AG04450 (cell line): ENCODE measurements around the gene TIGD3. TPM values are rescaled to one million over a fixed set of nuclear protein-coding genes. Genes with fewer than 3 reads are reported as not detected.

Source experiments
- CTCF ChIA-PET: fragments of 300-600, 350-600 bp; formaldehyde crosslinking; extraction: SDS; loops from one replicate; lab custom pipeline; 2022; ENCODE audit warnings: antibody characterized with exemption, inconsistent platforms; lab: Charles Lee
- POLR2A ChIA-PET: fragments of 350-600 bp; formaldehyde crosslinking; extraction: SDS; loops from one replicate; lab custom pipeline; 2021; ENCODE audit warnings: antibody characterized with exemption, inconsistent platforms; lab: Yijun Ruan, JAX
- DNase-seq: peaks from one replicate; pipeline ENCODE4 v3.0.0-alpha.2; 2011; ENCODE audit warnings: low read depth, low spot score
- H3K27ac ChIP-seq: one replicate; pipeline ENCODE4 v1.5.1; 2012; ENCODE audit warnings: low read depth, low read length, control low read depth
- H3K27me3 ChIP-seq: one replicate; pipeline ENCODE4 v1.6.0; 2012; ENCODE audit warnings: low read length; ENCODE audit not compliant: control insufficient read depth, insufficient read depth
- H3K4me3 ChIP-seq: 2 replicates; pipeline ENCODE4 v1.5.1; 2011; ENCODE audit warnings: mild to moderate bottlenecking, low read depth, low read length, control low read depth
- H3K9me3 ChIP-seq: 2 replicates; pipeline ENCODE4 v1.5.1; 2012; ENCODE audit warnings: low read length; ENCODE audit not compliant: control insufficient read depth, insufficient read depth
- polyA plus RNA-seq: library from polyadenylated mRNA; depleted of rRNA; stranded (reverse); fragments of >200 nt; gene quantifications from 2 replicates; pipeline ENCODE4 v1.2.3, GENCODE V29; 2011
- TF ChIP-seq, protein P1 (sequence below): IDR thresholded peaks from 2 replicates; pipeline ENCODE4 v1.5.1; 2011; ENCODE audit warnings: low read depth, low read length, control low read depth, inconsistent platforms

Gene TIGD3
- polyA plus RNA-seq, 1 experiment = 0.07 TPM

DNA sequence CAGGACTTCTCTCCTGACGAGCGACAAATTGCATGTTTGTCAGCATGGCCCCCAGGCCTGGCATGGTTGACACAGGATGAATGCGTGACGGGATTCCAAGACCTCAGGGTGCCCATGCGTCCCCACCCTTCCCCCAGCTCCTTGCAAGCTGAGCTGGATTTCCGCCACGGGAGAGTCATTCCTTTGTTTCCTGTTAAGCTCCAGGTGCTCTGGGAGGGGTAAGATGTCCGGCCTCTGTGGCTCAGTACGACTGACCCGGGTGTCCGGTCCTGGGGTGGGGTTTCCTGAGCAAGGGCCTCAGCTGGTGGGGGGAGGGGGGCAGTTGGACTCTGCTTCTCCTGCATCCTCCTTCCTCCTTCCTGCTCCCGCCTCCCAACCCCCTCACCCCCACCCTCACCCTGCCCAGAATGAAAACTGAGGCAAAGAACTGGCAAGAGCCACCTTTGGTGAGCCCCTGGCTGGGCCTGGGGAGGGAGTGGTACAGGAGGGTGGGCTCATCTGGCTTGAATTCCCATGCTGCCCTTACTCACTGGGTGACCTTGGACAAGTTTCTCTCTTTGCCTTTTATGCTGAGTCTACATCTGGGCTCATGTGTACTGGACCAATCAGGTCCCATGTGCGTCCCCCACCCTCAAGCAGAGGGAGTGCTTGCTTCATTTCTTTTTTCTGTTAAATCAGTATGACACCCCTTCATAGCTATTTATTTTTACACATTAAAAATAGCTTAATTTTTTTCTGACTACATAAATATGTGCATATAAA is 37.3 kb upstream of the TIGD3 start:
- peaks cover 5% of the 10 kb centered on the region; the same call in 1 of the 2 replicates for H3K9me3 ChIP-seq
- TF ChIP-seq, protein P1, sequence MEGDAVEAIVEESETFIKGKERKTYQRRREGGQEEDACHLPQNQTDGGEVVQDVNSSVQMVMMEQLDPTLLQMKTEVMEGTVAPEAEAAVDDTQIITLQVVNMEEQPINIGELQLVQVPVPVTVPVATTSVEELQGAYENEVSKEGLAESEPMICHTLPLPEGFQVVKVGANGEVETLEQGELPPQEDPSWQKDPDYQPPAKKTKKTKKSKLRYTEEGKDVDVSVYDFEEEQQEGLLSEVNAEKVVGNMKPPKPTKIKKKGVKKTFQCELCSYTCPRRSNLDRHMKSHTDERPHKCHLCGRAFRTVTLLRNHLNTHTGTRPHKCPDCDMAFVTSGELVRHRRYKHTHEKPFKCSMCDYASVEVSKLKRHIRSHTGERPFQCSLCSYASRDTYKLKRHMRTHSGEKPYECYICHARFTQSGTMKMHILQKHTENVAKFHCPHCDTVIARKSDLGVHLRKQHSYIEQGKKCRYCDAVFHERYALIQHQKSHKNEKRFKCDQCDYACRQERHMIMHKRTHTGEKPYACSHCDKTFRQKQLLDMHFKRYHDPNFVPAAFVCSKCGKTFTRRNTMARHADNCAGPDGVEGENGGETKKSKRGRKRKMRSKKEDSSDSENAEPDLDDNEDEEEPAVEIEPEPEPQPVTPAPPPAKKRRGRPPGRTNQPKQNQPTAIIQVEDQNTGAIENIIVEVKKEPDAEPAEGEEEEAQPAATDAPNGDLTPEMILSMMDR = no peak
- POLR2A ChIA-PET = interaction anchor here (0.7 to 6.6 kb wide), 13 partner anchors 9 to 182 kb away, joined by 3 to 118 read pairs (median 4); partner anchors contain the start of genes DPF2 and POLA2
- peak overlapping the region; percentile 86 for H3K27ac ChIP-seq
- CTCF ChIA-PET = interaction anchor here (1.0 to 11.1 kb wide), 9 partner anchors 14 to 751 kb away, joined by 3 to 271 read pairs (median 7); partner anchors contain the start of gene DPF2
- H3K4me3 ChIP-seq = peak overlapping the region; percentile 90
- no peaks in the 10 kb centered on the region for H3K27me3 ChIP-seq
- DNase-seq = no peak

DNA sequence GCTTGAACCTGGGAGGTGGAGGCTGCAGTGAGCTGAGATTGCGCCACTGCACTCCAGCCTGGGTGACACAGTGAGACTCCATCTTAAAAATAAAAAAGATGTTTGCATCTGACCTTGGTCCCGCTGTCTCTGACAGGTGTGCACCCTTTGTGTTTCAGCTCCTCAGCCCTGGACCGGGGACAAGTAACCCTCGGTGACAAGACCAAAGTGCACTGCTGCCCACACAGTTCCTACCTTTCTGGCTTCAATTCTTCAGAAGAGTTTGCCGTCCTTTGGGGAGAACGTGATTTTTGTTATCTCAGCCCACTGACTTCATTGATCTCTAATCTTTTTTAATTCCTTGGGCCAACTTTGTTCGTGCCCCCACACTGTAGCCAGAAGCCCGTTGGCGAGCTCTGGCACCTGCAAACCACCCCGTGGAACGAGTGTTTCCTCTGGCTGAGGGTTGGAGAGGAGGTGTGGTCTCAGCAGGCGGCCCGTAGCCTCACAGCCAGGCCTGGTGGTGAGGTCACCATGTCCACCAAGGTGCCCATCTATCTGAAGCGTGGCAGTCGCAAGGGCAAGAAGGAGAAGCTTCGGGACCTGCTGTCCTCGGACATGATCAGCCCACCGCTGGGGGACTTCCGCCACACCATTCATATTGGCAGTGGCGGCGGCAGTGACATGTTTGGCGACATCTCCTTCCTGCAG is 34.0 kb upstream of the TIGD3 start:
- H3K27ac ChIP-seq = no peak overlapping the region
- H3K9me3 ChIP-seq = peaks cover under 1% of the 10 kb centered on the region; the same call in 1 of the 2 replicates
- CTCF ChIA-PET = interaction anchor here (1.2 to 11.1 kb wide), 2 partner anchors 10 to 45 kb away, joined by 7 to 203 read pairs; partner anchors contain the start of gene DPF2
- no peak overlapping the region for H3K4me3 ChIP-seq
- no peak for DNase-seq
- TF ChIP-seq, protein P1 = no peak
- POLR2A ChIA-PET = interaction anchor here (1.8 kb wide), 1 partner anchor 13 kb away, joined by 5 read pairs; the partner anchor contains the start of gene DPF2
- no peaks in the 10 kb centered on the region for H3K27me3 ChIP-seq

DNA sequence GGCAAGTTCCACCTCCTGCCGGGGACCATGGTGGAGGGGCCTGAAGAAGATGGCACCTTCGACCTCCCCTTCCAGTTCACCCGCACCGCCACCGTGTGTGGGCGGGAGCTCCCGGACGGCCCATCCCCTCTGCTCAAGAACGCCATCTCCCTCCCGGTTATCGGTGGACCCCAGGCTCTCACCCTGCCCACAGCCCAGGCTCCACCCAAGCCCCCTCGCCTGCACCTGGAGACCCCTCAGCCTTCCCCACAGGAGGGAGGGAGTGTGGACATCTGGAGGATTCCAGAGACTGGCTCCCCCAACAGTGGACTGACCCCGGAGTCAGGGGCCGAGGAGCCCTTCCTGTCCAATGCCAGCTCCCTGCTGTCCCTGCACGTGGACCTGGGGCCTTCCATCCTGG is 33.5 kb upstream of the TIGD3 start:
- TF ChIP-seq, protein P1 = no peak
- CTCF ChIA-PET = interaction anchor here (11.1 kb wide), 1 partner anchor 10 kb away, joined by 203 read pairs; the partner anchor contains the start of gene DPF2

DNA sequence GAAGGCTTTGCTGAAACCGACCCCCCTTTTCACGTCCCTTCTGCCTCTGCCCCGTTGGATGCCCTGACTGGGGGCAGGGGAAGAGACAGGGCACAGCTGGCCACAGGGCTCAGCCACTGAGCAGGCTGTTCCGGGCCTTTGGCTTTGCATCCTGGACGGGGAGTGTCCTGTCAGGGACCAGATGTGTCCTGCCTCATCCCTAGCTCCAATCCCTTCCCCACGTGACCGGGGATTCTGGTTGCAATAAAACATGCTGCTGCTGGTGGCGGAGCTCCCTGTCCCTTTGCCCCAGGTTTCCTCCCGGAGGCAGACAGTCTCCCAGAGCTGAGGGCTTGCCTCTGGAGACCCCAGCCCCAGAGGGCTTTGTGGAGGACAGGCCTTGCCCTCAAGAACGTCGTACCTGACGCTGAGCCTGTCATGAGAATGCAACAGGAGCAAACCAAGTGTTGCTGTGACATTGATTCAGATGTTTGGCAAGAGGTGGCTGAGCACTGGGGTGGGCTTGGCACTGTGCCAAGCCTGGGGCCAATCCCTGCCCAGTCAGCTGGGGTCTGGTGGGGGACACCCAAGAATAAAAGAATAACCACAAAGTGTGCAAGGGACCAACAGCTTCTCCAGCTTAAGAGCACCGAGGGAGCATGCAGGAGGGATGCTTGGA is 32.6 kb upstream of the TIGD3 start:
- Histone ChIP-seq H3K27ac (no peak overlapping the region), H3K27me3 (no peaks in the 10 kb centered on the region), H3K4me3 (no peak overlapping the region), H3K9me3 (no peaks in the 10 kb centered on the region)
- ChIA-PET POLR2A (interaction anchor here (1.8 kb wide), 1 partner anchor 11 kb away, joined by 5 read pairs; the partner anchor contains the start of gene DPF2), CTCF (interaction anchor here (11.1 to 13.8 kb wide), 2 partner anchors 9 to 46 kb away, joined by 203 to 506 read pairs; partner anchors contain the start of gene DPF2)
- TF ChIP-seq, protein P1 = no peak
- no peak for DNase-seq

More for the DNA sequence above, 33.5 kb upstream of the TIGD3 start:
- no peak overlapping the region for H3K4me3 ChIP-seq
- H3K9me3 ChIP-seq = no peaks in the 10 kb centered on the region
- POLR2A ChIA-PET = interaction anchor here (1.8 kb wide), 1 partner anchor 12 kb away, joined by 5 read pairs; the partner anchor contains the start of gene DPF2
- no peak overlapping the region for H3K27ac ChIP-seq
- no peak for DNase-seq
- no peaks in the 10 kb centered on the region for H3K27me3 ChIP-seq
